DMS53 treated with DMSO at 0.1 percent for 48 hours (cell line): ENCODE data around the gene PNLDC1.
"Not testable (repeated sequence)": the region's sequence is repeated elsewhere in the genome, so short reads cannot be mapped to it uniquely, and the experiment has no call there.

ENCODE experiments used
- DNase-seq: peaks from one replicate; lab custom pipeline; 2025; ENCODE audit not compliant: unreplicated experiment; lab: John Stamatoyannopoulos, UW

The PNLDC1 gene

DNA sequence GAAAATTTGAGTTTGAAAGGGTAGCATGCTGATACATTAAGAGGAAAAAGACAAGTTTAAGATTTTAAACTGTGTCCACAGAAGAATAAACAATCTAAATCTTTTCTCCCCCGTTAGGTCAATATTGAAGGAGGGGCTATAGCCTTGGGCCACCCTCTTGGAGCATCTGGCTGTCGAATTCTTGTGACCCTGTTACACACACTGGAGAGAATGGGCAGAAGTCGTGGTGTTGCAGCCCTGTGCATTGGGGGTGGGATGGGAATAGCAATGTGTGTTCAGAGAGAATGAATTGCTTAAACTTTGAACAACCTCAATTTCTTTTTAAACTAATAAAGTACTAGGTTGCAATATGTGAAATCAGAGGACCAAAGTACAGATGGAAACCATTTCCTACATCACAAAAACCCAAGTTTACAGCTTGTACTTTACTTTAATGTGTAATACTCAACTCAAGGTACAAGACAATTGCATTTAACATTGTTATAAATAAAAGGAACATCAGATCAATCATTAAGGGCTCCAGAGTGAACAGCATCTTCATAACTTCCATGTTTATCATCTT, 21.5 kb upstream of the PNLDC1 start:
- no peak for DNase-seq

DNA sequence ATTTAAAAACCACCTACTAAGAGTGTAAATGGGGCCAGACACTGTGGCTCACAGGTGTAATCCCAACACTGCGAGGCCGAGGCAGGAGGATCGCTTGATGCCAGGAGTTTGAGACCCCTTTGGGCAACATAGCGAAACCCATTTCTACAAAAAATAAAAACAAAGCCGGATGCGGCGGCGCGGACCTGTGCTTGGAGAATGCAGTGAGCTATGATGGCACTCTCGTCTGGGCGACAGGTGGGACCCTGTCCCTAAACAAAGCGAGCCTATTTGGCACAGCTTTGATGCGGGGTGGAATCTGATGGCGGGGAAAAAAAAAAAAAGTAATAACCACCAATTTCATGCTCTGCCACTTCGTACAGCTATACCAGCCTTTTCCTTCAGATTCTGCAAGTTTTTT, 11.8 kb upstream of the PNLDC1 start:
- no peak for DNase-seq

DNA sequence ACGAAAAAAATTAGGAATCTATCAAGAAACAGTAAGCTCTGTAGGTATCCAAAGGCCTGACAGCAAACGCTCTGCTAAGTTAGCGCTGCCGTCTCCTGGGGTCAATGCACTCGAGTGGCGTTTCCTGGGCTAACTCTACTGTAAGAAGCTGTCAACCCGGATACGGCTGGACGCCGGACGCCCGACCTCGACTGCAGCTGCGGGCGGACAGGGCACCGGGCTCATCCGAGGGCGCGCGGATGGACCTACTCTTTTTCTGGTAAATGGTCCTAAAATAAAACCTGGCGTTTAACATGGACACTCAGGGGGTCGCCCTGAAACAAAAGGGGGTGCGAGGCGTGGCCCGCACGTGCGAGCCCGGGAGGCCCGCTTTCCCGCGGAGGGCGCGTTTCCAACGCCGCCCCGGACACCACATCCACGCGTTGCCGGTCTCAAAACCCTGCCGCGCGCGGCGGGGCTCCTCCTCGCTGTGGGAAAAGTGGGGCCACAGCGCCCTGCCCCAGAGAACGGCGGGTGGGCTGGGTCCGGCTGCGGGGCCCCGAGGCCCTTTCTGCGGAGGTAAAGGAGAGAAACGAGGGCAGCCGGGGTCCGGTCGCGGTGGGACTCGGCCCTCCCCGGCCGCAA, 11.2 kb upstream of the PNLDC1 start:
- DNase-seq, result peak; percentile 7

DNA sequence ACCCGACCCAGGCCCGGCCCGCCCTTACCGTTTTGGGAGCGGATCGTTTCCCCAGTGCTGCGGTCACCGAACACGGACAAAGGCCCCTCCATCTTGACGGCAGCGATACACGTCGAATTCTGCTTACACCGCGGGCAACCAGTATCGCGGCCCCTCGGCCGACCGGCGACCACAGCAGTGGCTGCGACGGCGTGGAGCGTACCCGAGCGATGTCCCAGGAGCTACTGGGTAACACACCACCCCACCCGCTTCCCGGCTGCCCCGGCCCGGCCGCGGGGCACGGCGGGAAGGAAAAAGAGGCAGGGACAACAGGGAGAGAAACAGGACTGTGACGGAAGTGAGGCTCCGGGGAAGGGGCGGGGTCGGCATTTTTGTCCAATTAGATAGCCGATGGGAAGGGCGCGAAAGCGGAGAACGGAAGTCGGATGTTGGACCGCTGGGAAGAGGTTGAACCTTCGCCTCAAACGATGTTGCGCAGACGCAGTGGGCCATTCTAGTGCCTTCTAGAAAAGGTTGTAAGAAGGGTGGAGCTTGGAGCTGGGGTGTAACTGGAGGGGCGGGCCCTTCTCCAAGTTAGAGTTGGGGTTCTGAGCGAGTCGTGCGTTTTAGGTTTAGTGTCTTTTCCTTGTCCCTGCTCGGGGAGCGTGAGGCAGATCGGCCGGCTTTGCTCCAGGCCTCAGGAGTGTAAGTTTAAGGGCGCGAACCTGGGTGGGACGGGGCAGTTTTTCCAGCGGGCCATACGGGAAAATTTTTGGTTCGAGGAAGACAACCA, 10.5 kb upstream of the PNLDC1 start, which contains the start of gene TCP1:
TCP1 (minus strand) TSS at position 226 of the 772 bp plus-strand sequence; CDS start at position 92, 134 bp downstream.
- DNase-seq, result peak; percentile 92

DNA sequence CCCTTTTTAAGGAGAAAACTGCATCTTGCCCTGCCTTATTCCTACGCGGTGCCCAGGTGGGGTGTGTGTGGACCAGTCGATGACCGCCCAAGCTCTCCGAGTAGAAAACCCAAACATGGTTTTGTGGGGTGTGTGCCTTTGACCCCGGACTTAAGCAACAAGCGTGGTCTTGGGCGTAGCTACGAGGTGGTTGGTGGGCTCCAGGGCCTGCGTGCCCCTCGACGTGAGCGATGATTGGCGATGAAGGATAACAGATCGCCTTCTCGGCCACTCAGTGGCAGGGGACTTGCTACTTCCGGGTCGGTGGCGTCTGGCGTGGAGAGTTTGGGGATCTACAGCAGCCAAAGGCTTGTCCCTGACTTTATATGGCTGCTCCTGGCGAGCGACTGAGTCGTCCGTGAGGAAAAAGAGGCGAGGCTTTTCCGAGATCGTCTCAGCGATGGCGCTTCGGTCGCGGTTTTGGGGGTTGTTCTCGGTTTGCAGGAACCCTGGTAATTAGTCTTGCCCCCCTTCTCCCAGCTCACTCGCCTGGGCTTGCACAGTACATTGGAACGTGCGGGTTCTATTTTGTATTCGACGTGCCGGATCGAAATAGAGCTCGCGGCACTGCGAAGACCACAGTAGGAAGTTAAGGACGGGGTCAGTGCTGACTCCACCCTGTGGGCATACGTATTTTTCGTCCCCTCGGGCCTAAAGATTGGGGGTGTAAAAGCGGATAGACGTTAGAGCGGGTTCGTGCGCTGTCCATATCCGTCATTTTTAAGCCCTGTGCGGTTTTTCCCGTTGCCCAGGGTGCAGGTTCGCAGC, 9.7 kb upstream of the PNLDC1 start, which contains the start of gene MRPL18:
MRPL18 (plus strand) TSS at position 319 of the 807 bp plus-strand sequence; CDS start at position 440, 121 bp downstream.
- peak; percentile 83 for DNase-seq

DNA sequence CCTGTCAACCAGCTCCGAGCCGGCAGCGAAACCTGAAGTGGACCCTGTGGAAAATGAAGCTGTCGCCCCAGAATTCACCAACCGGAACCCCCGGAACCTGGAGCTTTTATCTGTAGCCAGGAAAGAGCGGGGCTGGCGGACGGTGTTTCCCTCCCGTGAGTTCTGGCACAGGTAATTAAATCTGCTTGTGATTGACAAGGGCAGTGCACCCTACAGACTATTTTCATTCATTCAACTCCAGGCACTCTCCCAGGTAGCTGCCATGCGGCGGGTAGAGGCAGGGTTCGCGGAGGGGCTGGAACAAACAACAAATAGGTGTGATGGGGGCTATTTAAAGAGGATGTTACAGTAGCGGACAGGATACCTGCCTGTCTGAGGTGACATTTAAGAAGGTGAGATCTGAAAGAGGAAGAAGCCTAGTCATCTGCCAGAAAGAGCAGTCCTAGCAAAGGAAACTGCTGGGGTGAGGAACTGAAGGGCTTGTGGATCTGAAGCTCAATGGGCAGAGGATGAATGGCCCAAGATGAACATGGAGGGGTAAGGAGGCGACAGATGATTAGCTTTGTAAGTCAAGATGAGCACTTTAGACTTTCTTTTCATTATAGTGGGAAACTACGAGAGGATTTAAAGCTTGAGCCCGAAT, 9.0 kb upstream of the PNLDC1 start:
- DNase-seq, result no peak

DNA sequence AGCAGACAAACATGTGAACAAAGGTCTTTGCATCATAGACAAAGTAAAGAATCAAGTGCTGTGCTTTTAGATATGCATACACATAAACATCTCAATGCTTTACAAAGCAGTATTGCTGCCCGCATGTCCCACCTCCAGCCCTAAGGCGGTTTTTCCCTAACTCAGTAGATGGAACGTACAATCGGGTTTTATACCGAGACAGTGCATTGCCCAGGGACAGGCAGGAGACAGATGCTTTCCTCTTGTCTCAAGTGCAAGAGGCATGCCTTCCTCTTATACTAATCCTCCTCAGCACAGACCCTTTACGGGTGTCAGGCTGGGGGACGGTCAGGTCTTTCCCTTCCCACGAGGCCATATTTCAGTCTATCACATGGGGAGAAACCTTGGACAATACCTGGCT, 5.1 kb upstream of the PNLDC1 start:
- DNase-seq, result not testable (repeated sequence)

DNA sequence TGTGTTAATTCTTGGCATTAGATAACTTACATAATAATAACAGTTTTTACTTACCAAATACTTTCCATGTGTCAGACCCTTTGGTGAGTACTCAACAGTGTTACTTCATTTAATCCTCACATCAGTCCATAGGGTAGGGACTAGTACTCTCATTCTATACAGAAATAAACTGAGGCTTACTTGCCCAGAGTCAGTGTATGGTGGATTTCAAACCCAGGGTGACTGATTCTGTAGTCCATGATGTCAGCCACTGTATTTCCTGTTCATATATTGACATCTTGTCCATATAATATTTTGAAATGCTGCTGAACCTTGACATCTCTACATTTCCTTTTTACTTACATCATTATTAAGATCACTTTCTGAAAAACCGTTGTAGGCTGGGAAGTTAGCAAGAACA, 2.5 kb upstream of the PNLDC1 start:
- no peak for DNase-seq

DNA sequence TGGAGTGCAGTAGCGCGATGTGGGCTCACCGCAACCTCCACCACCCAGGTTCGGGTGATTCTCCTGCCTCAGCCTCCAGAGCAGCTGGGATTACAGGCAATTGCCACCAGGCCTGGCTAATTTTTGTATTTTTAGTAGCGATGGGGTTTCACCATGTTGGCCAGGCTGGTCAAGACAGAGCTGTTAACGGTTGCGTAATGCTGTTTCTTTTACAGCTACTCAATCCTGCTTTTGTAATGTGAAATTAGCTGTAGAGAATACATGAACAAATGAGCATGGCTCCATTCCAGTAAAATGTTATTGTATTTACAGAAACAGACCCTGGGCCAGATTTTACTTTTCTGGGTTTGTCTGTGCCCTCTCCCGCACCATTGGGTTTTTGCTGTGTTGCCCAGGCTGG, 1.9 kb downstream of the PNLDC1 start:
- no peak for DNase-seq

DNA sequence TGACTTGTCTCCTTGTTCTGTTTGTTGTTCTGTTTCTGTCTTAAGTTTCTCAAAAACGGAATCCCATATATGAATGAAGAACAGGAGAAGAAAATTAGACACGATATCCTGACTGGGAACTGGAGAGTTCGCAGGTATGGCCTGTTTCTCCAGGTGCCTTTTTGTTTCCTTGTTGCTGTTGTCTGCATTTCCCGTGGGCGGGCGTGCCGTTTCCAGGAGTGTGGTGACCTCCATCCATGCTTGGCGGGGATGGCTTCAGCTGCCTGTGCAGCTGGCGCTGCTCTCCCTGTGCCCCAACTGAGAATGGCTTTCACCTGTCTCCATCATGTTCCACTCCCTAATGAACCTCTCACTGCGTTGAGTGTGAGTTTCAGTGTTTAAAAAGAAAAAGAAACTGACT, 4.4 kb downstream of the PNLDC1 start:
- no peak for DNase-seq

DNA sequence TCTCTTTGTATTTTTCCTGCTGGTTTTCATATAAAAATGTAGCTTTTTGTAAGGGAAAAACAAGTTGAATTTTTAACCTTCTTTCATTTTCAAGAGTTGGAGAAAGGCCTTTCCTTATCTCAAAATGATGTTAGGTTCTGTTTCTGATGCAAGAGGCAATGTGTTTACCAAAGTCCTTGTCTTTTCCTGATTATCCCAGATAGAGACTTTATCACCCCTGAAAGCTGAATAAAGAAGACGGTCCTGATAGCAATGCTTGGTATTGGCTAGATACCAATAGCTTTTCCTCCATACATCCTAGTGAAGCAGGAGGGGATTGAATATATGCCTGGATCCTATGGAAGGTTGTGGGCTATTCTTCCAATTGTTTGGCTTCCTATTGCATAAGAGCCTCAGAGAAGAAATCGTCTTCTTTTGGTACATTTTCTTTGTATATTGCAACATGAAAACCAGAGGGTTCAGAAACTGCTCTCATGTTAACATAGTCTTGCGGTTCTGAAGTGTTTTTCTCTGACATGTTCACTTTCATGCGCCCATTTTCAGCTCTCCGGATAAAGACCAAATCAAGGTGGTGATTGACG, 5.5 kb downstream of the PNLDC1 start:
- no peak for DNase-seq

DNA sequence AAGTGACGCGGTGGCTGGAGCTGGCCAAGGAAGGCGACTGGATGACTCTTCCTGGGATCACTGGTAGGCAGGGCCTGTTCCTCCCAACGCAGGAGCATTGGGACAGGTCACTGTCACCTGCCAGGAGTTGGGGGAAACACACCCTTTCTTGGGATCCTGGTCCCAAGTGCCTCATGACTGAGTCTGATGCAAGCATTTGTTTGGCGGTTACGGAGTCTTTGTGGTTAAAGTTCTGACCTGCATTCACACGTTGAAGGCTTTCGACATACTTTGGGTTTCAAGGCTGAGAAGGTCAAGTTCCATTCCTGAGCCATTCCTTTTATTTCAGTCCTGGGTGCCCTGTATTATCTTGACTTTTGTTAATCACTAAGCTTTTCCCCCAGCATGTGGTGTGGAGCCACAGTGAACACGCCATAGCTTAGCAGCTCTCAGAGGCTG, 6.0 kb downstream of the PNLDC1 start:
- no peak for DNase-seq

DNA sequence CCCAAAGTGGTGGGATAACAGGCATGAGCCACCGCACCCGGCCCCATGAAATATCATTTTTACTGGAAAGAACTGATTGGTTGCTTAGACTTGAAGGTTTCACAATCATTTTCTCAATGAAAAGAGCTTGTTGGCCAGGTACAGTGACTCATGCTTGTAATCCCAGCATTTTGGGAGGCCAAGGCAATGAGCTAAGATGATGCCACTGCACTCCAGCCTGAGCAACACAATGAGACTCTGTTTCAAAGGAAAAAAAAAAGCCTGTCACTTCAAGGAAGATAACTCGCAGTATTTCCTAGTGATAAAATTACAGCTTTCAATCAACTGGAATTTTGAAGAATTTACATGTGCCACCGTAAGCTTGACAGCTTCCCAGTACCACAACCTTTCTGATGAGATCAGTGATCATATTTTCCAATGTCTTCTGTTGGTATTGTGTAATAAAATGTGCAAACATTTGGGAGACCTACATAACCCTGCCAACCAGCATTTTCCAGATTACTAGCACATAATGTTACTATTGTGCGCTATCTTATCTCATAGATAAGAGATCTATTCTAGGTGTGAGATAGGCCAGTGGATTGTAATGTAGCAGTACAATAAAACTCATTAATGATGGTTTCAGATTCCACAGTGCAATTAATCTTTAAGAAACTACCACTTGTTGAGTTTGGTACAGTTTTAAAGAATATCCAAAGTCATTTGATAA, 7.2 kb downstream of the PNLDC1 start:
- no peak for DNase-seq

DNA sequence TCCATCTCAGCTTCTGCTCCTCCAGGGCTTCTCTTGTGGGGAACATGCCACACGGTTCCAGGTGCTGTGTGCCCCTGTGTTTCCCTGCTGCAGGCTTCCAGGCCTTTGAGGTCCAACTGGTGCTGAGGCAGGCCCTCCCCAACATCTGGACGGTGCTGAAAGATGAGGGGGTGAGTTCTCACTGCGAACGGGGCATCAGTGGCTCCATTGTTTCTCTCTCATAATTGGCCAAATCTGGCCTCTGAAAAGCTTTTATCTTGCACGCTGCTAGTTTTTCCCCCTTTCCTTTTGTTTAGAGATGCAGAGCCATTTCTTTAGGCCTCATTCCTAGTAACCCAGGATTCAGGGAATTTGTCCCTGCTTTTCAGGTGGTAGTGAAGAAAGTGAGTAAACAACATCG, 8.6 kb downstream of the PNLDC1 start:
- DNase-seq, result no peak

DNA sequence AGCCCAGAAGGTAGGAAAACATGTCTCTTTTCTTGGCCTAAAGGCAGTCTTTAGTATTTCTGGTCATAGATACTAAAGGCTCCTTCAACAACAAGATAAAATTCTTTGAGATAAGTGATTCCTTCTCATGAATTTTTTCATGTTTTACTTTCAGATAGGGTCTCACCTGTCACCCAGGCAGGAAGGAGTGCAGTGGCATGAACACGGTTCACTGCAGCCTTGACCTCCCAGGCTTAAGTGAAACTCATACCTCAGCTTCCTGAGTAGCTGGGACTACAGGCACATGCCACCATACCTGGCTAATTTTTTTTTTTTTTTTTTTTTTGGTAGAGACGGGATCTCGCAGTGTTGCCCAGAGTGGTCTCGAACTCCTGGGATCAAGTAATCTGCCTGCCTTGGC, 9.1 kb downstream of the PNLDC1 start:
- DNase-seq, result no peak

DNA sequence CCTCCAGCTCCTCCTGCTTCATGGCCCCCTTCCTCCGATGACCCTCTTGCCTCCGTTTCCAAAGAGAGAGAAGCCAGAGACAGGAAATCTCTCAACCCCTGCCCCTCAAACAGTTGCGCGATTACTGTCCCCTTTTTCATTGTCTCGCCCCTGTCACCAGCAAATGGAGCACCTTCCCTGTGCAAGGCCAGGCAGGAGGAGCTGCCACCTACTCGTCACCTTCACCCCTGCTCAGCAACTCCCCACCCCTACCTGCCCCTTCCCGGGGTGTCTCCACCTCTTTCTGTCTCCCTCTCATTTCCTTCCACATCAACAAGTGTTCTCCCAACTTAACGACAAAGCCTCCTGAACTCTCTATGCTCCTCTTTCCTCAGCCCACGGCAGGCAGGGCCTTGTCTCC, 13.7 kb downstream of the PNLDC1 start:
- no peak for DNase-seq

DNA sequence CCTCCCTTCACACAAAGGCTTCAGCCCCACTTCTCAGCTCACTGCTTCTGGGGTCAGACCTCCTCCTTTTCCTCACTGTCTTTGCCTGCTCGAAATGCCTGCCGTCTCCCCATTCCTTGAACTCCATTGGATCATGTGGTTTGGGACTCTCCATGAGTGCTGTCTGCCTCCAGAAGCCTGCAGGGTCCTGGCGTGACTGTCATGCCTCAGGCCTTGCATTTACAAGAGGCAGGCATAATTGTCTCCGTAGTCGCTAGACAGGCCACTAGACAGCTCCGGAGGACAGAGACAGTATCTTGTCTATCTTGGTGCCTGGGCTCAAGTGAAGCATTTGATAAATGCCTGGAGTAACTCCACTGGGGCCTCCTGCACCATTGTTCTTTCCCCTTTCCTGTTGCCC, 15.3 kb downstream of the PNLDC1 start:
- no peak for DNase-seq

DNA sequence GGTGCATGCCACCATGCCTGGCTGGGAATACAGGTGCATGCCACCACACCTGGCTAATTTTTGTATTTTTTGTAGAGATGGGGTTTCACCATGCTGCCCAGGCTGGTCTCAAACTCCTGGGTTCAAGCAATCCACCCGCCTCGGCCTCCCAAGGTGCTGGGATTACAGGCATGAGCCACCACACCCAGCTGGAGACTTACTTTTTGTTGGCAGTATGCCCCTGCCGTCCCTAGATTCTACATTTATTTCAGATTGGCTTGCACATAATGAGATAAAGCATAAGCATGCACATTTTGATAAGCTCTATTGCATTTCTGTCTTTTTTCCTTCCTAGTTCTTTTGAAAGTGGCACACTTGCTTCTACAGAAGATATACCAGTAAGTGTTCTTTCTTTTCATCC, 16.7 kb downstream of the PNLDC1 start:
- DNase-seq, result not testable (repeated sequence)

DNA sequence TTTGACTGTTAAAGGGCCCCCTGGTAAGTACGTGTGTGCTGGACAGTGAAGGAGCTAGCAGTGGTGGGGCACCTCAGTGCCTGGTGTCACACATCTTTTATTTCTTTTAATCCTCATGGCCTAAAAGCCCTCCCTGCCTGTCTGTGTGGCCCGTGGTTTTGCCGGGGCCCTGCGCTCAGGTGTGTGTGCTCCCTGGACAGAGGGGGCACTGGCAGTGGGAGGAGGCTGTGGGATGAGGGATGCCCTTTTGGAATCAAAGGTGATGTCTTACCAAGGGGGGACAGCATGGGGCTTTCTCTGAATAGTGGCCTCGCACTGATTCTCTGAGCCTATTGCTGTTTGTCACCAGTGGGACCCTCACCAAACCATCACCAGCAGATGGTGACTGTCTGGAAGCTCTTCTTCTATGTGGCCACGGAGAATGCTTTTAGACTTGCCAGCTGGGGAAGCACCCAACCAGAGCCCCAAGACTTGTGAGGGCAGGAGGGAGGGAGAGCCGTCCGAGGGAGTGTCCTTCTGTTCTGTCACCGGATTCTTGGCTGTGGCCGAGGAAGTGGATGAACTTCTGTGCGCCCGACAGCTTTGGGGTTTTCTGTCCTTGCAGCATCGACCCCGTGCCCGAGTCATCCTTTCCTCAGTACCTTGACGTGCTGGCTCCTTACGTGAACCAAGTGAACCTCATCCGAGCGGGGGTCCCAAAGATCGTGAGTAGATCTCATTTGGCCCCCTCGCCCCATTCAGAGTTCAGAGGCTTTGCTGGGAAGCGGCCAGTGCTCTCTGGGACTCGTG, 18.1 kb downstream of the PNLDC1 start:
- no peak for DNase-seq
